ENCODE results near the gene PALM3. TPM values are rescaled to one million over a fixed set of nuclear protein-coding genes. Genes with fewer than 3 reads are reported as not detected.

PALM3 gene
- total and polyA plus RNA-seq, 10 of the 15 experiments (the other 5 are each of a cell fraction or from before 2014, with no cell fraction given) = 0.07 TPM; not detected in 9

DNA sequence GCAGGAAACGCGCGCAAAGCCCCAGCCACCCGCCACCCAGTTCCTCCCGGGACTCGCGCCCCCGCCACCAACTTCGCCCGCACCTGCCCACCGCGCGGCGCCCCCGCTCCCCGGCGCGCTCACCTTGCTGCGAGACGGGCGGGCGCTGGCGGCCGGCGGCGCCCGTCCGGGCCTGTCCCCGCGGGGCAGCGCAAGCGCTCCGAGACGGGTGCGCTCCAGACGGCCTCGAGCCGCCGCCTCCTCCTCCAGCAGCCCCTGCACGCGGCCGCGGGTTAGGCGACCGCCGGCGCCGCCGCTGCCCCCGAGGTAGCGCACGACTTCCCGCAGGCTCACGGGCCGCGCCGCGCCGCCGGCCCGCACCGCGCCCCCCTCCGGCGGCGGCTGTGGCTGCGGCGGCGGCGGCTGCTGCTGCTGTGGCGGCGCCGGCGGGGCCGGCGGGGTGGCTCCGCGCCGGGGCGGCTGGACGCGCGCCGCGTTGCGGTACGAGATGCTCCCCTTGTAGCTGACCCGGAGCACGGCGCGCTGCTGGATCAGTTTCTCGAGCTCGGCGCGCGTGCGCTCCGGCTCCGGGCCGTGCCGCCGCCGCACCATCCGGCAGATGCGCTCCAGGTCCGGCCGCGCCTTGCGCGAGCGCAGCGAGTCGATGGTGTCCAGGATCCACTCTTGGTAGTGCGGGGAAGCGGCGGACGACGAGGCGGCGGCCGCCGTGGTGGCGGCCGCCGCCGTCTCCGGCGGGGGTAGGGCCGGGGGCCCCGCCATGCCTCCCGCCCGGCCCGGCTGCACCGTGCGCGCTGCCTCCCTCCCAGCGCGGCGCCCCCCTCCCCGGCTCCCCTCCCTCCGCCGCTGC is 28.0 kb upstream of the PALM3 start:
- Histone ChIP-seq H3K27me3 (replicated peaks in 1 of 2; ENCODE audit: control insufficient read depth in 2 of 2, insufficient read depth in 2 of 2, low read length in 1 of 2) (no peaks in the 10 kb centered on the region), H3K9ac (ENCODE audit: control insufficient read depth, insufficient read depth, low read length) (peak overlapping the region; percentile 52), H3K79me2 (ENCODE audit: control insufficient read depth, insufficient read depth, low read length) (peaks cover 6% of the 10 kb centered on the region), H3K4me1 (ENCODE audit: control insufficient read depth, insufficient read depth, low read length) (peaks cover 7% of the 10 kb centered on the region; the same call in 1 of the 2 replicates), H4K20me1 (ENCODE audit: control insufficient read depth, insufficient read depth) (no peaks in the 10 kb centered on the region), H3K9me3 (replicated peaks; ENCODE audit: control insufficient read depth, insufficient read depth, low read length) (peaks cover 2% of the 10 kb centered on the region; the same call in 1 of the 3 replicates), H3K4me2 (ENCODE audit: control insufficient read depth, insufficient read depth) (peak overlapping the region; percentile 85), H3K4me3 (peak overlapping the region; percentile 55), H2AFZ (ENCODE audit: control insufficient read depth, low read depth, low read length) (peak overlapping the region; percentile 48), H3K27ac (ENCODE audit: control insufficient read depth, insufficient read depth) (no peak overlapping the region; the same call in 1 of the 2 replicates), H3K36me3 (ENCODE audit: control insufficient read depth in 2 of 2, insufficient read depth in 2 of 2, low read length in 1 of 2) (peaks cover 3 to 5% of the 10 kb centered on the region in 2 experiments; a peak in 3 of 4 replicates)
- ChIA-PET SMC1A (ENCODE audit: uncharacterized antibody, unreplicated experiment) (interaction anchor here (1.0 kb wide), 1 partner anchor 47 kb away, joined by 3 read pairs; the partner anchor contains the start of gene ASF1B), POLR2A (interaction anchor here (1.0 to 1.2 kb wide), 2 partner anchors 9 to 13 kb away, joined by 4 to 5 read pairs; no protein-coding TSS in a partner anchor), CTCF (interaction anchor here (1.0 kb wide), 2 partner anchors 210 to 228 kb away, joined by 3 read pairs; no protein-coding TSS in a partner anchor), RAD21 (ENCODE audit: unreplicated experiment) (no interaction called here)
- in situ Hi-C loops (cut with MboI) (no loop called here), intact Hi-C loops (cut with micrococcal nuclease; ENCODE audit: unreplicated experiment) (no loop called here)
- WGBS (ENCODE audit: insufficient coverage, insufficient replicate concordance, low lambda C conversion rate, missing lambda C conversion rate) = 1% methylated on average over 77 of the region's 142 CpGs
- BruUV-seq (replicated peaks) = no TSS peak
- DNase-seq (ENCODE audit: low read depth, low spot score) = no peak
- no peak for FAIRE-seq
- TF ChIP-seq GATAD2B (conservative IDR thresholded peaks at IDR 0.05; ENCODE audit: low read depth) (peak; percentile 53), ZSCAN29 (IDR thresholded peaks at IDR 0.05) (0 out of 2 replicates have a peak, but pooled peaks have one; percentile 37), BACH1 (IDR thresholded peaks at IDR 0.05; ENCODE audit: borderline replicate concordance) (0 out of 2 replicates have a peak, but pooled peaks have one; percentile 29), YY1 (IDR thresholded peaks at IDR 0.05; ENCODE audit: low read depth, low read length) (peak; percentile 10; the same call in 1 of the 2 replicates), IKZF1 (conservative IDR thresholded peaks at IDR 0.05) (peak; percentile 78), RUNX3 (IDR thresholded peaks at IDR 0.05; ENCODE audit: low read length) (no peak), YBX1 (IDR thresholded peaks at IDR 0.05) (no peak), DPF2 (IDR thresholded peaks at IDR 0.05) (peak; percentile 45), EGR1 (IDR thresholded peaks at IDR 0.05; ENCODE audit: borderline replicate concordance in 1 of 2, low read depth in 2 of 2, low read length in 2 of 2) (0 out of 3 replicates have a peak, but pooled peaks of 1 of the 2 experiments have one; percentile 37), ZNF217 (IDR thresholded peaks at IDR 0.05) (peak; percentile 47; the same call in 1 of the 2 replicates), NKRF (conservative IDR thresholded peaks at IDR 0.05) (peak; percentile 31; the same call in 1 of the 2 replicates), SMARCA5 (IDR thresholded peaks at IDR 0.05) (0 out of 2 replicates have a peak, but pooled peaks have one; percentile 16), BHLHE40 (IDR thresholded peaks at IDR 0.05; ENCODE audit: borderline replicate concordance in 1 of 2, low read depth in 2 of 2, low read length in 1 of 2) (peak; percentile 14 to 88; a peak in 3 of 4 replicates), TCF3 (IDR thresholded peaks at IDR 0.05; ENCODE audit: borderline replicate concordance, insufficient read depth, low read depth, low read length) (no peak), CHD2 (IDR thresholded peaks at IDR 0.05; ENCODE audit: borderline replicate concordance, low read depth, low read length) (no peak), NFXL1 (IDR thresholded peaks at IDR 0.05; ENCODE audit: borderline replicate concordance) (no peak), RB1 (IDR thresholded peaks at IDR 0.05; ENCODE audit: borderline replicate concordance) (peak; percentile 35; the same call in 1 of the 2 replicates), LARP7 (IDR thresholded peaks at IDR 0.05) (peak; percentile 43; the same call in 1 of the 2 replicates)
- ATAC-seq = peak; percentile 19

All from GM12878 (cell line).